Esophagus muscularis mucosa (tissue), 4 donors: ENCODE measurements around the gene RPS14. TPM values are rescaled to one million over a fixed set of nuclear protein-coding genes. Genes with fewer than 3 reads are reported as not detected.

Source experiments
- DNase-seq: peaks from one replicate; pipeline ENCODE4 v3.0.0-alpha.2; 2017; ENCODE audit errors: extremely low spot score
- H3K27ac ChIP-seq, 4 donors: fragments of 200-600 bp; sonication (generic); replicated peaks in 1 of 4; 1 replicate in 3 of 4; 2 replicates in 1 of 4; pipeline ENCODE4 v1.5.1; 2016 to 2019; ENCODE audit warnings: mild to moderate bottlenecking in 1 of 4
- H3K27me3 ChIP-seq, 4 donors: fragments of 200-600 bp; sonication (generic); one replicate each; pipeline versions ENCODE4 v1.5.1 to v1.6.0; 2016 to 2019
- H3K36me3 ChIP-seq, 4 donors: fragments of 200-600 bp; sonication (generic); one replicate each; pipeline ENCODE4 v1.5.1; 2016 to 2019
- H3K4me1 ChIP-seq, 4 donors: fragments of 200-600 bp; sonication (generic); one replicate each; pipeline ENCODE4 v1.5.1; 2016 to 2019
- H3K4me3 ChIP-seq, 4 donors: fragments of 200-600 bp; sonication (generic); 1 replicate in 2 of 4; 2 replicates in 2 of 4; pipeline ENCODE4 v1.5.1; 2016 to 2019; ENCODE audit warnings: mild to moderate bottlenecking in 4 of 4, moderate library complexity in 1 of 4
- H3K9me3 ChIP-seq, 4 donors: fragments of 200-600 bp; sonication (generic); 1 replicate in 3 of 4; 2 replicates in 1 of 4; pipeline ENCODE4 v1.5.1; 2016 to 2019
- CTCF ChIP-seq, 3 experiments: fragments of 200-600 bp in 2 of 3; fragments of 450-650 bp in 1 of 3; sonication (generic) in 2 of 3; IDR thresholded peaks; one replicate each; pipeline ENCODE4 v1.5.1; 2017 to 2019; ENCODE audit warnings: antibody characterized with exemption in 3 of 3, mild to moderate bottlenecking in 2 of 3, moderate library complexity in 1 of 3
- EP300 ChIP-seq: sonication (generic); formaldehyde crosslinking; IDR thresholded peaks from one replicate; pipeline ENCODE4 v1.6.1; 2017; ENCODE audit warnings: antibody characterized with exemption
- POLR2A ChIP-seq: fragments of 450-650 bp; IDR thresholded peaks from one replicate; pipeline ENCODE4 v1.6.1; 2017; ENCODE audit warnings: antibody characterized with exemption, moderate library complexity, mild to moderate bottlenecking, low read depth
- POLR2AphosphoS5 ChIP-seq, 2 donors: sonication (generic); formaldehyde crosslinking; IDR thresholded peaks; one replicate each; pipeline ENCODE4 v1.6.1; 2017; ENCODE audit warnings: antibody characterized with exemption in 2 of 2
- WGBS: methylation state at CpG from one replicate; pipeline ENCODE4 v1.1.5; 2018; 5-methylcytosine and 5-hydroxymethylcytosine counted together
- intact Hi-C: fragments of 100-400 bp; cut with DNase I; formaldehyde crosslinking; loops from one replicate; pipeline ENCODE4 v1.15.1; 2023
- total RNA-seq, 4 donors: library from RNA; depleted of rRNA; stranded (reverse); fragments of >200 nt; gene quantifications; one replicate each; pipeline versions ENCODE4 v1.1.0 to v1.2.1, GENCODE V29; 2016

Gene RPS14
- total RNA-seq, 4 donors from 2014 or later, result 1,492 to 3,727 (median 2,626) TPM

DNA sequence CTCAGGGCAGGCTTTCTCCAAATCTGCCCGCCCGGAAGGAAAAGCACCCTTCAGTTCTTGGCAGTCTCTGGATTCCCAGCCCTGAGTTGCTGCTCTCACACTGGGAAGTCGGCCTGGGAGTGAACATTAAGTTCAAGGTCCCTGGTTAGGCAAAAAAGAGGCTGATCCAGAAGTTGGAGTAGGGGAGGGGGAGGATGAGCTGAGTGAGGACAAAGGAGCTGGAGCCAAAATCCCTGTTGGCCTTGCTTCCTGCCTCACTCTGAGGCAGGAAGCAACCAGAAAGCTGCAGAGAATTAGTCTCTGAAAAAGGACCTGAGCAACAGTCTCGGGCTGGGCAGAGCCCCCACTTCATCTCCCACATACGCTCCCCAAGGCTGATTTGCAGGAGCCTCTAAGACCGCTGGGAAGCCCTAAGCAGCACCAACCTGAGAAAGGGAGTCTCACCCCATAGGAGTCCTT is 15.0 kb upstream of the RPS14 start:
- Histone ChIP-seq H3K4me3 (no peak overlapping the region), H3K27me3 (no peaks in the 10 kb centered on the region), H3K4me1 (peaks cover 22 to 35% (median 34%) of the 10 kb centered on the region in 4 donors), H3K27ac (peak overlapping the region; percentile 43 to 68 (median 46)), H3K9me3 (no peaks in the 10 kb centered on the region), H3K36me3 (no peaks in the 10 kb centered on the region)
- intact Hi-C loops, result no loop called here
- DNase-seq, result no peak
- no peak for TF ChIP-seq POLR2A
- TF ChIP-seq CTCF (IDR thresholded peaks at IDR 0.05), result no peak
- TF ChIP-seq EP300, result no peak
- TF ChIP-seq POLR2AphosphoS5 (IDR thresholded peaks at IDR 0.05), result no peak
- 37% methylated on average over 6 of the region's 6 CpGs for WGBS

DNA sequence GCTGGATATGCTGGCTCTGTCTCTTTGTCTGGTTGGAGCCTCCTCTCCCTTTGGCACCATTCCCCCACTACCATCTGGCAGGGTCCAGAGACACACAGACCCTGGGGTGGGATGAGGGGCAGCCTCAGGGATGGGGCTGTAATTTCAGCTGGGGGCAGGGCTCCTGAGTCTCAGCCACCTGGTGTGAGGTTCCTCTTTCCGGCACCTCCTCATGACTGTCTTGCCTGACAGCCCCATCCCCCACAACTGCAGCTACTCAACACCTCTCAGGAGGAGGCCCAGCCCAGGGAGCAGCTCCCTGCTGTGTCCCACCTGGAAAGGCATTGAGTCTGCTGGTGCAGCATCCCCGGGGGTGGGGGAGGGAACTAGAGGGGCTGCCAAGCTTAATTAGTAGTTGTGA is 11.7 kb upstream of the RPS14 start:
- DNase-seq, result no peak
- Histone ChIP-seq H3K36me3 (no peaks in the 10 kb centered on the region), H3K27me3 (no peaks in the 10 kb centered on the region), H3K4me1 (peaks cover 27 to 40% (median 34%) of the 10 kb centered on the region in 4 donors), H3K27ac (no peak overlapping the region), H3K4me3 (no peak overlapping the region), H3K9me3 (no peaks in the 10 kb centered on the region)
- 100% methylated on average over 1 of the region's 2 CpGs for WGBS
- intact Hi-C loops, result no loop called here
- TF ChIP-seq POLR2A (no peak), EP300 (no peak), POLR2AphosphoS5 (IDR thresholded peaks at IDR 0.05) (no peak), CTCF (IDR thresholded peaks at IDR 0.05) (no peak)

DNA sequence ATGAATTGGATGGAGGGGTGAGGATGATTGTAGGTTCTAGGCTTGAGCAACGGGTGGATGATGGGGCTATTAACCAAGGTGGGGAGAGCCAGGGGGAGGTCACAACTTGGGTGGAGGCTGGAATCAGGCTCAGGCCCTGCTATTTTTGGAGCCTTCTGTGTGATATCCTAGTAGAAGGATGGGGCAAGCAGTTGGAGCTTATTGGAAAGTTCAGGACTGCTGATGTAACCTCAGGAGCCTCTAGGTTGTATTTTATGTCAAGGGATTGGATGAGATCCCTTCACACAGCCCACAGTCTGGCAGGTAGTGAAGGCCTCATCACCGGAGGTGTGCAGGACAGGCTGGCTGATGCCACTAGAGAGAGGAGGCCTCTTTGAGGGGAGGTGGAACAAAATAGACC is 11.2 kb upstream of the RPS14 start:
- Histone ChIP-seq H3K36me3 (no peaks in the 10 kb centered on the region), H3K27me3 (no peaks in the 10 kb centered on the region), H3K9me3 (no peaks in the 10 kb centered on the region), H3K4me1 (peaks cover 27 to 38% (median 34%) of the 10 kb centered on the region in 4 donors), H3K4me3 (no peak overlapping the region), H3K27ac (no peak overlapping the region)
- intact Hi-C loops, result no loop called here
- DNase-seq, result no peak
- WGBS, result 41% methylated on average over 2 of the region's 2 CpGs
- TF ChIP-seq EP300 (no peak), POLR2AphosphoS5 (IDR thresholded peaks at IDR 0.05) (no peak), CTCF (IDR thresholded peaks at IDR 0.05) (no peak), POLR2A (no peak)

- H3K4me3 ChIP-seq, result peak overlapping the region; percentile 26 to 44 (median 35)
- 26% methylated on average over 24 of the region's 36 CpGs for WGBS
Observed at GRCh38 chr5:150458802-150459557, 9.4 kb upstream of the RPS14 start.

More at GRCh38 chr5:150458802-150459557, 9.4 kb upstream of the RPS14 start:
- H3K4me1 ChIP-seq, result peaks cover 9 to 20% (median 17%) of the 10 kb centered on the region in 4 donors
- H3K27me3 ChIP-seq, result no peaks in the 10 kb centered on the region
- peak overlapping the region in 1 of 4 donors; percentile 10 for H3K27ac ChIP-seq
- no peaks in the 10 kb centered on the region for H3K9me3 ChIP-seq
- peak; percentile 94 for DNase-seq
- no peaks in the 10 kb centered on the region for H3K36me3 ChIP-seq
- peak; percentile 77 to 93 (median 88) for TF ChIP-seq CTCF (IDR thresholded peaks at IDR 0.05)
- TF ChIP-seq POLR2AphosphoS5 (IDR thresholded peaks at IDR 0.05), result no peak
- intact Hi-C loops, result loop anchor here (2.0 to 5.0 kb wide), 3 partner anchors 64 to 198 kb away; no protein-coding TSS in a partner anchor
